ENCODE measurements around the gene NUP133.

GRCh38 chr1:229554886-229555621, 46.9 kb upstream of the NUP133 start:
- TF ChIP-seq YY1 (IDR thresholded peaks at IDR 0.05) = no peak
- TF ChIP-seq, protein P1, sequence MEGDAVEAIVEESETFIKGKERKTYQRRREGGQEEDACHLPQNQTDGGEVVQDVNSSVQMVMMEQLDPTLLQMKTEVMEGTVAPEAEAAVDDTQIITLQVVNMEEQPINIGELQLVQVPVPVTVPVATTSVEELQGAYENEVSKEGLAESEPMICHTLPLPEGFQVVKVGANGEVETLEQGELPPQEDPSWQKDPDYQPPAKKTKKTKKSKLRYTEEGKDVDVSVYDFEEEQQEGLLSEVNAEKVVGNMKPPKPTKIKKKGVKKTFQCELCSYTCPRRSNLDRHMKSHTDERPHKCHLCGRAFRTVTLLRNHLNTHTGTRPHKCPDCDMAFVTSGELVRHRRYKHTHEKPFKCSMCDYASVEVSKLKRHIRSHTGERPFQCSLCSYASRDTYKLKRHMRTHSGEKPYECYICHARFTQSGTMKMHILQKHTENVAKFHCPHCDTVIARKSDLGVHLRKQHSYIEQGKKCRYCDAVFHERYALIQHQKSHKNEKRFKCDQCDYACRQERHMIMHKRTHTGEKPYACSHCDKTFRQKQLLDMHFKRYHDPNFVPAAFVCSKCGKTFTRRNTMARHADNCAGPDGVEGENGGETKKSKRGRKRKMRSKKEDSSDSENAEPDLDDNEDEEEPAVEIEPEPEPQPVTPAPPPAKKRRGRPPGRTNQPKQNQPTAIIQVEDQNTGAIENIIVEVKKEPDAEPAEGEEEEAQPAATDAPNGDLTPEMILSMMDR (IDR thresholded peaks at IDR 0.05; ENCODE audit: low read depth, low read length, missing input control) = no peak
- TF ChIP-seq RXRA (IDR thresholded peaks at IDR 0.05) = no peak
- no peak for TF ChIP-seq TAF1 (conservative IDR thresholded peaks at IDR 0.05)

All from liver (tissue), 3 donors.